Measurements from ENCODE around the gene CIAO1. TPM values are rescaled to one million over a fixed set of nuclear protein-coding genes. Genes with fewer than 3 reads are reported as not detected.

Gene CIAO1
- total and polyA plus RNA-seq, 2 of the 4 experiments (the other 2 are of a cell fraction), result 81.1 to 94.3 TPM

DNA sequence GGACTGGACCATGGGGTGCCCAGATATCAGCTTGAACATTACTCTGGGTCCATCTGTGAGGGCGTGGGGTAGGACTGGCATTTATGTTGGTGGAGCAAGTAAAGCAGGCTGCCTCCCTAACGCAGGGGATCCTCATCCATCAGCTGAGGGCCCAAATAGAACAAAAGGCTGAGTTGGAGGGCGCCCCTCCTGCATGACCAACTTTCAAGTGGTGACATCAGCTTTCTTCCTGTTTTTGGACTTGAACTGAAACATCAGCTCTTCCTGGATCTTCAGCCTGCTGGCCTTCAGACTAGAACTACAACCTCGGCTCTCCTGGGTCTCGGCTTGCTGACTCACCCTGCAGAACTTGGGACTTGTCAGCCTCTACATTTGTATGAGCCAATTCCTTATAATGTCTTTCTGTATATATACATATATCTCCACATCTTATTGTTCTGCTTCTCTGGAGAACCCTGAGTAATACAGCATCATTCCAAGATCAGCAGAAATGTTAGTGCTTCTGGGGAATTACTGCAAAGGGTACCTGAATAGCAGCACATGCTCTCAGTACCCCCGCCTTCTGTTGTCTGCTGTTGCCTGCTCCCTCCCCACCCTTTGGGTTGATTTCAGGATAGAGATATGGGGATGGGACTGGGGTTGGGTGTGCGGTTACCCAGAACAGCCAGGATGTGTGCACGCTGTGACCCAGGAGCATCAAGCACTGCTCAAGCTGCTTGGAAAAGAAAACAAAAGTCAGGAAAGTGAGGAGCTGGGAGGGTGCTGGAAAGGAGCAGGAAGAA, 20.2 kb upstream of the CIAO1 start:
- dilution Hi-C loops (cut with HindIII; ENCODE audit: low sequenced_read_pairs, unreplicated experiment), result no loop called here
- Histone ChIP-seq H2BK120ac (ENCODE audit: low read depth, low read length) (no peak overlapping the region), H3K4ac (ENCODE audit: low read depth, low read length) (peak overlapping the region; percentile 24; the same call in 1 of the 2 replicates), H3K4me3 (ENCODE audit: insufficient read depth, low read depth, low read length) (no peak overlapping the region), H2AK9ac (replicated peaks; ENCODE audit: low read depth, low read length, poor library complexity) (no peak overlapping the region), H2BK15ac (ENCODE audit: low read depth, low read length) (no peak overlapping the region), H4K5ac (ENCODE audit: low read depth, low read length) (no peak overlapping the region), H3K23ac (ENCODE audit: low read depth, low read length) (no peak overlapping the region), H2BK5ac (ENCODE audit: low read depth, low read length, poor library complexity, severe bottlenecking) (no peak overlapping the region), H4K91ac (ENCODE audit: insufficient read depth, low read depth, low read length) (no peak overlapping the region), H3K79me1 (ENCODE audit: low read depth in 1 of 2, low read length in 2 of 2) (peaks cover 5 to 17% of the 10 kb centered on the region in 2 experiments; a peak in 3 of 4 replicates), H3K9ac (ENCODE audit: low read depth, low read length) (no peak overlapping the region), H4K8ac (ENCODE audit: low read depth in 2 of 2, low read length in 2 of 2) (no peak overlapping the region), H2AFZ (replicated peaks; ENCODE audit: low read length, poor library complexity) (no peak overlapping the region), H3K27me3 (ENCODE audit: control insufficient read depth, insufficient read depth, low read length) (no peaks in the 10 kb centered on the region), H3K9me1 (ENCODE audit: insufficient read depth, low read length) (peaks cover 28% of the 10 kb centered on the region), H3K9me3 (ENCODE audit: control insufficient read depth, insufficient read depth, low read length) (peaks cover 2% of the 10 kb centered on the region; the same call in 1 of the 2 replicates), H2AK5ac (ENCODE audit: low read depth, low read length) (0 out of 2 replicates have a peak overlapping the region, but pooled peaks have one; percentile 51), H4K20me1 (ENCODE audit: insufficient read depth, low read length) (no peaks in the 10 kb centered on the region), H3K4me1 (ENCODE audit: control insufficient read depth, insufficient read depth, low read length) (peaks cover 8% of the 10 kb centered on the region), H3K14ac (replicated peaks; ENCODE audit: low read depth, low read length) (no peak overlapping the region), H3K18ac (ENCODE audit: low read depth, low read length) (no peak overlapping the region), H3K27ac (ENCODE audit: insufficient read depth, low read length) (no peak overlapping the region), H2BK20ac (ENCODE audit: low read depth, low read length) (no peak overlapping the region), H3K56ac (ENCODE audit: extremely low read depth, insufficient read depth, low read length) (no peak overlapping the region), H3K4me2 (ENCODE audit: low read depth, low read length) (no peak overlapping the region), H3K36me3 (ENCODE audit: control insufficient read depth, insufficient read depth, low read length) (peaks cover 1% of the 10 kb centered on the region; the same call in 1 of the 2 replicates)
- intact Hi-C loops (cut with micrococcal nuclease), result no loop called here
- ATAC-seq (ENCODE audit: low read depth), result no peak
- no TSS peak for BruUV-seq (replicated peaks)
- ChIA-PET CTCF (interaction anchor here (1.2 kb wide), 1 partner anchor 71 kb away, joined by 3 read pairs; no protein-coding TSS in a partner anchor), POLR2A (ENCODE audit: unreplicated experiment) (no interaction called here)
- 100% methylated on average over 1 of the region's 8 CpGs; no CpG with 5 or more reads in 1 of the 2 experiments for WGBS, 2 experiments (ENCODE audit: extremely low coverage in 2 of 2, insufficient read length in 1 of 2)
- in situ Hi-C loops (cut with MboI; ENCODE audit: low sequenced_read_pairs), result no loop called here
- DNase-seq, result peak; percentile 53
- TF ChIP-seq NFE2L2 (IDR thresholded peaks at IDR 0.05; ENCODE audit: low read depth, low read length) (no peak), MXI1 (IDR thresholded peaks at IDR 0.05; ENCODE audit: borderline replicate concordance, low read depth, low read length) (no peak), MAZ (IDR thresholded peaks at IDR 0.05; ENCODE audit: borderline replicate concordance, low read depth, low read length) (no peak), RFX5 (IDR thresholded peaks at IDR 0.05; ENCODE audit: low read depth, low read length) (no peak), RAD21 (IDR thresholded peaks at IDR 0.05; ENCODE audit: low read length) (no peak), POLR2A (IDR thresholded peaks at IDR 0.05; ENCODE audit: low read depth, low read length) (no peak), FOS (IDR thresholded peaks at IDR 0.05; ENCODE audit: low read depth, low read length) (no peak), CHD1 (IDR thresholded peaks at IDR 0.05; ENCODE audit: low read depth, low read length) (no peak), RCOR1 (IDR thresholded peaks at IDR 0.05; ENCODE audit: insufficient replicate concordance, low read length) (no peak), MAFK (IDR thresholded peaks at IDR 0.05; ENCODE audit: low read depth, low read length) (no peak), BHLHE40 (IDR thresholded peaks at IDR 0.05; ENCODE audit: low read depth, low read length) (no peak), SMC3 (IDR thresholded peaks at IDR 0.05; ENCODE audit: low read depth, low read length) (no peak)
- TF ChIP-seq, protein P1, sequence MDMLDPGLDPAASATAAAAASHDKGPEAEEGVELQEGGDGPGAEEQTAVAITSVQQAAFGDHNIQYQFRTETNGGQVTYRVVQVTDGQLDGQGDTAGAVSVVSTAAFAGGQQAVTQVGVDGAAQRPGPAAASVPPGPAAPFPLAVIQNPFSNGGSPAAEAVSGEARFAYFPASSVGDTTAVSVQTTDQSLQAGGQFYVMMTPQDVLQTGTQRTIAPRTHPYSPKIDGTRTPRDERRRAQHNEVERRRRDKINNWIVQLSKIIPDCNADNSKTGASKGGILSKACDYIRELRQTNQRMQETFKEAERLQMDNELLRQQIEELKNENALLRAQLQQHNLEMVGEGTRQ (IDR thresholded peaks at IDR 0.05; ENCODE audit: low read depth, low read length), result no peak
- TF ChIP-seq, protein P2, sequence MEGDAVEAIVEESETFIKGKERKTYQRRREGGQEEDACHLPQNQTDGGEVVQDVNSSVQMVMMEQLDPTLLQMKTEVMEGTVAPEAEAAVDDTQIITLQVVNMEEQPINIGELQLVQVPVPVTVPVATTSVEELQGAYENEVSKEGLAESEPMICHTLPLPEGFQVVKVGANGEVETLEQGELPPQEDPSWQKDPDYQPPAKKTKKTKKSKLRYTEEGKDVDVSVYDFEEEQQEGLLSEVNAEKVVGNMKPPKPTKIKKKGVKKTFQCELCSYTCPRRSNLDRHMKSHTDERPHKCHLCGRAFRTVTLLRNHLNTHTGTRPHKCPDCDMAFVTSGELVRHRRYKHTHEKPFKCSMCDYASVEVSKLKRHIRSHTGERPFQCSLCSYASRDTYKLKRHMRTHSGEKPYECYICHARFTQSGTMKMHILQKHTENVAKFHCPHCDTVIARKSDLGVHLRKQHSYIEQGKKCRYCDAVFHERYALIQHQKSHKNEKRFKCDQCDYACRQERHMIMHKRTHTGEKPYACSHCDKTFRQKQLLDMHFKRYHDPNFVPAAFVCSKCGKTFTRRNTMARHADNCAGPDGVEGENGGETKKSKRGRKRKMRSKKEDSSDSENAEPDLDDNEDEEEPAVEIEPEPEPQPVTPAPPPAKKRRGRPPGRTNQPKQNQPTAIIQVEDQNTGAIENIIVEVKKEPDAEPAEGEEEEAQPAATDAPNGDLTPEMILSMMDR (conservative IDR thresholded peaks at IDR 0.05; ENCODE audit: low read depth, low read length), result no peak
- TF ChIP-seq, protein P3, sequence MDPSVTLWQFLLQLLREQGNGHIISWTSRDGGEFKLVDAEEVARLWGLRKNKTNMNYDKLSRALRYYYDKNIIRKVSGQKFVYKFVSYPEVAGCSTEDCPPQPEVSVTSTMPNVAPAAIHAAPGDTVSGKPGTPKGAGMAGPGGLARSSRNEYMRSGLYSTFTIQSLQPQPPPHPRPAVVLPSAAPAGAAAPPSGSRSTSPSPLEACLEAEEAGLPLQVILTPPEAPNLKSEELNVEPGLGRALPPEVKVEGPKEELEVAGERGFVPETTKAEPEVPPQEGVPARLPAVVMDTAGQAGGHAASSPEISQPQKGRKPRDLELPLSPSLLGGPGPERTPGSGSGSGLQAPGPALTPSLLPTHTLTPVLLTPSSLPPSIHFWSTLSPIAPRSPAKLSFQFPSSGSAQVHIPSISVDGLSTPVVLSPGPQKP (IDR thresholded peaks at IDR 0.05; ENCODE audit: borderline replicate concordance, low read depth, low read length), result no peak

Data from IMR-90 (cell line).